ENCODE results near the gene CALHM6. TPM values are rescaled to one million over a fixed set of nuclear protein-coding genes. Genes with fewer than 3 reads are reported as not detected.
"Not testable (repeated sequence)": the region's sequence is repeated elsewhere in the genome, so short reads cannot be mapped to it uniquely, and the experiment has no call there.

The CALHM6 gene
- polyA plus RNA-seq, 1 experiment: 0.81 TPM

GRCh38 chr6:116485559-116486184 is 24.5 kb downstream of the CALHM6 start:
- ChIA-PET POLR2A (no interaction called here), CTCF (interaction anchor here (0.6 kb wide), 1 partner anchor 50 kb away, joined by 4 read pairs; no protein-coding TSS in a partner anchor)
- DNase-seq (ENCODE audit: low read depth, low spot score): no peak

GRCh38 chr6:116491610-116492330 is 30.6 kb downstream of the CALHM6 start:
- ChIA-PET CTCF (no interaction called here), POLR2A (no interaction called here)
- no peak for DNase-seq (ENCODE audit: low read depth, low spot score)

More at GRCh38 chr6:116485559-116486184, 24.5 kb downstream of the CALHM6 start:
- no peak overlapping the region for H3K4me3 ChIP-seq (ENCODE audit: low read depth, low read length)
- H3K27ac ChIP-seq (ENCODE audit: low read depth, low read length): no peak overlapping the region
- TF ChIP-seq CTCF (IDR thresholded peaks at IDR 0.05; ENCODE audit: low read depth, low read length): no peak
- no peaks in the 10 kb centered on the region for H3K9me3 ChIP-seq (ENCODE audit: control insufficient read depth, insufficient read depth, low read length)
- no peaks in the 10 kb centered on the region for H3K27me3 ChIP-seq (ENCODE audit: control insufficient read depth, insufficient read depth, low read length)

GRCh38 chr6:116492331-116493067 is 31.3 kb downstream of the CALHM6 start:
- Histone ChIP-seq H3K4me3 (ENCODE audit: low read depth, low read length) (no peak overlapping the region), H3K27ac (ENCODE audit: low read depth, low read length) (no peak overlapping the region), H3K27me3 (ENCODE audit: control insufficient read depth, insufficient read depth, low read length) (no peaks in the 10 kb centered on the region), H3K9me3 (ENCODE audit: control insufficient read depth, insufficient read depth, low read length) (no peaks in the 10 kb centered on the region)
- no peak for DNase-seq (ENCODE audit: low read depth, low spot score)
- TF ChIP-seq CTCF (IDR thresholded peaks at IDR 0.05; ENCODE audit: low read depth, low read length): no peak
- CTCF ChIA-PET: no interaction called here
- POLR2A ChIA-PET: no interaction called here

More at GRCh38 chr6:116491610-116492330, 30.6 kb downstream of the CALHM6 start:
- H3K4me3 ChIP-seq (ENCODE audit: low read depth, low read length): no peak overlapping the region
- H3K27ac ChIP-seq (ENCODE audit: low read depth, low read length): no peak overlapping the region
- TF ChIP-seq CTCF (IDR thresholded peaks at IDR 0.05; ENCODE audit: low read depth, low read length): no peak
- no peaks in the 10 kb centered on the region for H3K27me3 ChIP-seq (ENCODE audit: control insufficient read depth, insufficient read depth, low read length)
- no peaks in the 10 kb centered on the region for H3K9me3 ChIP-seq (ENCODE audit: control insufficient read depth, insufficient read depth, low read length)

- H3K27ac ChIP-seq (ENCODE audit: low read depth, low read length); H3K27me3 ChIP-seq (ENCODE audit: control insufficient read depth, insufficient read depth, low read length); H3K4me3 ChIP-seq (ENCODE audit: low read depth, low read length); POLR2A ChIA-PET; H3K9me3 ChIP-seq (ENCODE audit: control insufficient read depth, insufficient read depth, low read length); DNase-seq (ENCODE audit: low read depth, low spot score): not testable (repeated sequence)
- CTCF ChIA-PET: interaction anchor here (1.2 to 5.8 kb wide), 2 partner anchors 17 to 227 kb away, joined by 3 to 51 read pairs; partner anchors contain the start of gene CALHM5
These were observed 34.0 kb downstream of the CALHM6 start for GRCh38 chr6:116495161-116495560.

- no peak for TF ChIP-seq CTCF (IDR thresholded peaks at IDR 0.05; ENCODE audit: low read depth, low read length)
- no peaks in the 10 kb centered on the region for H3K27me3 ChIP-seq (ENCODE audit: control insufficient read depth, insufficient read depth, low read length)
- DNase-seq (ENCODE audit: low read depth, low spot score): no peak
- ChIA-PET CTCF (interaction anchor here (1.2 to 5.8 kb wide), 5 partner anchors 15 to 229 kb away, joined by 4 to 51 read pairs (median 5); partner anchors contain the start of gene CALHM5), POLR2A (interaction anchor here (1.5 kb wide), 1 partner anchor 14 kb away, joined by 8 read pairs; the partner anchor contains the start of gene CALHM5)
- H3K4me3 ChIP-seq (ENCODE audit: low read depth, low read length): no peak overlapping the region
- no peak overlapping the region for H3K27ac ChIP-seq (ENCODE audit: low read depth, low read length)
- H3K9me3 ChIP-seq (ENCODE audit: control insufficient read depth, insufficient read depth, low read length): no peaks in the 10 kb centered on the region
These were observed 36.0 kb downstream of the CALHM6 start for GRCh38 chr6:116497113-116497676.

Data from AG04450 (cell line).